Kidney (tissue), 14 donors: Measurements from ENCODE around the gene ZNF440. TPM values are rescaled to one million over a fixed set of nuclear protein-coding genes. Genes with fewer than 3 reads are reported as not detected.
"Not testable (repeated sequence)": the region's sequence is repeated elsewhere in the genome, so short reads cannot be mapped to it uniquely, and the experiment has no call there.

Experiments used
- DNase-seq, 5 donors: peaks; one replicate each; pipeline ENCODE4 v3.0.0-alpha.2; 2013 to 2020
- FAIRE-seq: peaks from 2 replicates; lab custom pipeline; 2012; peaks lifted over from hg19 to GRCh38; lab: Jason Lieb, UNC
- H3K27ac ChIP-seq, 2 donors: one replicate each; pipeline ENCODE4 v1.7.0; 2013; ENCODE audit warnings: low read depth in 2 of 2, low read length in 2 of 2, inconsistent platforms in 1 of 2
- H3K27me3 ChIP-seq: one replicate; pipeline ENCODE4 v1.7.1; 2013; ENCODE audit warnings: low read length, inconsistent platforms; ENCODE audit not compliant: control insufficient read depth, insufficient read depth
- H3K36me3 ChIP-seq, 3 donors: one replicate each; pipeline versions ENCODE4 v1.7.0 to v1.7.1; 2013; ENCODE audit warnings: low read length in 3 of 3, control low read depth in 1 of 3, inconsistent platforms in 1 of 3; ENCODE audit not compliant: insufficient read depth in 3 of 3, control insufficient read depth in 2 of 3
- H3K4me1 ChIP-seq, 3 donors: one replicate each; pipeline versions ENCODE4 v1.7.0 to v1.7.1; 2013; ENCODE audit warnings: low read length in 3 of 3, inconsistent platforms in 1 of 3, low read depth in 1 of 3; ENCODE audit not compliant: control insufficient read depth in 2 of 3, insufficient read depth in 2 of 3
- H3K4me3 ChIP-seq, 3 donors: one replicate each; pipeline versions ENCODE4 v1.7.0 to v1.8.1; 2013; ENCODE audit warnings: low read length in 3 of 3, control low read depth in 1 of 3, inconsistent platforms in 1 of 3
- H3K9ac ChIP-seq, 3 donors: one replicate each; pipeline versions ENCODE4 v1.7.0 to v1.7.1; 2013; ENCODE audit warnings: low read length in 3 of 3, control low read depth in 1 of 3, inconsistent platforms in 1 of 3
- H3K9me3 ChIP-seq, 3 donors: one replicate each; pipeline versions ENCODE4 v1.7.0 to v1.7.1; 2013; ENCODE audit warnings: low read length in 3 of 3, control low read depth in 1 of 3, inconsistent platforms in 1 of 3; ENCODE audit not compliant: control insufficient read depth in 2 of 3, insufficient read depth in 1 of 3
- intact Hi-C: fragments of 100-400 bp; cut with DNase I; formaldehyde crosslinking; loops from one replicate; pipeline ENCODE4 v1.11.1; 2022
- polyA plus RNA-seq: library from polyadenylated mRNA; stranded (reverse); fragments of 350-450 nt; fragmentation: Illumina TruSeq; extraction: RNeasy Lipid Tissue Mini Kit (QIAGEN cat#74804); gene quantifications from one replicate; pipeline ENCODE4 v1.2.3, GENCODE V29; 2014; ENCODE audit warnings: low read depth, low replicate concordance; ENCODE audit not compliant: insufficient read depth
- total RNA-seq: library from RNA; stranded (reverse); fragmentation: NEBNext Ultra II Directional; extraction: Animal tissue kit (Norgen Biotek cat#: 25700); gene quantifications from one replicate; pipeline ENCODE4 v1.2.1, GENCODE V29; 2021
- TF ChIP-seq, protein P1 (sequence below): IDR thresholded peaks from 3 replicates; pipeline ENCODE4 v1.5.1; 2012; ENCODE audit warnings: mild to moderate bottlenecking, moderate library complexity, borderline replicate concordance; ENCODE audit not compliant: insufficient read depth; ENCODE audit errors: extremely low read depth
- donor health status: control.
- donor health status: control.
- donor health status: control.
- donor health status: control.
- donor health status: control.
- donor health status: DM: yes; HTN: yes; CAD: no.
- donor health status: Normal renal cell carcinoma (clear cell type).

The ZNF440 gene
- total and polyA plus RNA-seq, 2 donors from 2014 or later, result 3.0 to 21.0 TPM

GRCh38 chr19:11848200-11848593 is 34.1 kb downstream of the ZNF440 start:
- Histone ChIP-seq H3K9me3 (peaks cover 0 to 2% (median 0%) of the 10 kb centered on the region in 3 donors), H3K9ac (peak overlapping the region in 2 of 3 donors; percentile 61 to 62), H3K36me3 (no peaks in the 10 kb centered on the region), H3K27me3 (no peaks in the 10 kb centered on the region), H3K27ac (peak overlapping the region in 1 of 2 donors; percentile 66), H3K4me3 (peak overlapping the region; percentile 81 to 85 (median 82)), H3K4me1 (peaks cover 0 to 3% (median 0%) of the 10 kb centered on the region in 3 donors)
- no peak for FAIRE-seq
- peak in 1 of 5 donors; percentile 60 for DNase-seq
- TF ChIP-seq, protein P1, sequence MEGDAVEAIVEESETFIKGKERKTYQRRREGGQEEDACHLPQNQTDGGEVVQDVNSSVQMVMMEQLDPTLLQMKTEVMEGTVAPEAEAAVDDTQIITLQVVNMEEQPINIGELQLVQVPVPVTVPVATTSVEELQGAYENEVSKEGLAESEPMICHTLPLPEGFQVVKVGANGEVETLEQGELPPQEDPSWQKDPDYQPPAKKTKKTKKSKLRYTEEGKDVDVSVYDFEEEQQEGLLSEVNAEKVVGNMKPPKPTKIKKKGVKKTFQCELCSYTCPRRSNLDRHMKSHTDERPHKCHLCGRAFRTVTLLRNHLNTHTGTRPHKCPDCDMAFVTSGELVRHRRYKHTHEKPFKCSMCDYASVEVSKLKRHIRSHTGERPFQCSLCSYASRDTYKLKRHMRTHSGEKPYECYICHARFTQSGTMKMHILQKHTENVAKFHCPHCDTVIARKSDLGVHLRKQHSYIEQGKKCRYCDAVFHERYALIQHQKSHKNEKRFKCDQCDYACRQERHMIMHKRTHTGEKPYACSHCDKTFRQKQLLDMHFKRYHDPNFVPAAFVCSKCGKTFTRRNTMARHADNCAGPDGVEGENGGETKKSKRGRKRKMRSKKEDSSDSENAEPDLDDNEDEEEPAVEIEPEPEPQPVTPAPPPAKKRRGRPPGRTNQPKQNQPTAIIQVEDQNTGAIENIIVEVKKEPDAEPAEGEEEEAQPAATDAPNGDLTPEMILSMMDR, result no peak
- intact Hi-C loops, result no loop called here

- peak within 1 kb of the TSS in 2 of 3 donors; percentile 61 to 62 for H3K9ac ChIP-seq
Measured at GRCh38 chr19:11848594-11849469, 34.8 kb downstream of the ZNF440 start, which contains the start of gene ZNF439. Gene ZNF439, plus strand, starts transcription at chr19:11848726. Its CDS starts 142 bp downstream, at chr19:11848868.

GRCh38 chr19:11850289-11850688 is 36.2 kb downstream of the ZNF440 start:
- intact Hi-C loops, H3K36me3 ChIP-seq, H3K9ac ChIP-seq, H3K4me1 ChIP-seq, FAIRE-seq, H3K27me3 ChIP-seq, H3K9me3 ChIP-seq, H3K4me3 ChIP-seq, H3K27ac ChIP-seq: not testable (repeated sequence)
- peak in 1 of 5 donors; percentile 11 for DNase-seq

More at GRCh38 chr19:11848594-11849469, 34.8 kb downstream of the ZNF440 start, which contains the start of gene ZNF439:
- Histone ChIP-seq H3K4me1 (peaks cover 0 to 3% (median 0%) of the 10 kb centered on the region in 3 donors), H3K27me3 (no peaks in the 10 kb centered on the region), H3K4me3 (peak within 1 kb of the TSS; percentile 81 to 85 (median 82)), H3K36me3 (no peaks in the 10 kb centered on the region), H3K27ac (peak within 1 kb of the TSS; percentile 66 to 74), H3K9me3 (peaks cover 0 to 4% (median 0%) of the 10 kb centered on the region in 3 donors)
- intact Hi-C loops, result no loop called here
- TF ChIP-seq, protein P1, result no peak
- peak; percentile 27 for FAIRE-seq
- DNase-seq, result peak; percentile 96 to 98 (median 97)

DNA sequence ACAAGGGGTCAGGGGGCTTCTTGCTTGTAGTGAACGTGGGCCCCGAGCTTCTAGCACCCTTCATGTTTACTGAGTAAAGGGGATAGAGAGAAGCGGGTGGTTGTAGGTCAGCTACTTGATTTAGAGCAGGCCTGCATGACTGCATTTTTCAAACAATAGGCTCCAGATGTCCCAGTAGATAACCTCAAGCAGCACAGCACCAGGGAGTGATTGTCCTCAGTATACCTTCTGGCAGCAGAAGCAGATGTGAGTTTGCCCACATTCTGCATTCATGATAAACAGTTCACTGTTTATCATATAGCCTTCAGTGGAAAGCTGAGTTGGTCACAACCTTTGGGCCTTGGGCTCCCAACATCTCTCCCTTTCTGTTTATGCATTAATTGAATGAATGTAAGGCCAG is 39.3 kb downstream of the ZNF440 start:
- Histone ChIP-seq H3K4me3 (no peak overlapping the region), H3K27ac (no peak overlapping the region), H3K9ac (no peak overlapping the region), H3K9me3 (peaks cover 0 to 6% (median 4%) of the 10 kb centered on the region in 3 donors), H3K27me3 (no peaks in the 10 kb centered on the region), H3K4me1 (peaks cover 0 to under 1% (median 0%) of the 10 kb centered on the region in 3 donors), H3K36me3 (peaks cover 0 to 6% (median 0%) of the 10 kb centered on the region in 3 donors)
- FAIRE-seq, result no peak
- DNase-seq, result no peak
- intact Hi-C loops, result no loop called here
- TF ChIP-seq, protein P1, result no peak
